Testis (tissue), 3 donors: Measurements from ENCODE around the gene PPA2. TPM values are rescaled to one million over a fixed set of nuclear protein-coding genes. Genes with fewer than 3 reads are reported as not detected.

Experiments
- DNase-seq: peaks from one replicate; pipeline ENCODE4 v3.0.0-alpha.2; 2019
- H3K27ac ChIP-seq, 2 donors: fragments of 200-600 bp; sonication (generic); one replicate each; pipeline ENCODE4 v1.5.1; 2019
- H3K27me3 ChIP-seq: fragments of 200-600 bp; sonication (generic); one replicate; pipeline ENCODE4 v1.5.1; 2019
- H3K36me3 ChIP-seq: fragments of 200-600 bp; sonication (generic); one replicate; pipeline ENCODE4 v1.5.1; 2017; ENCODE audit warnings: low read depth; ENCODE audit errors: missing control alignments
- H3K4me1 ChIP-seq: fragments of 200-600 bp; sonication (generic); one replicate; pipeline ENCODE4 v1.5.1; 2019
- H3K4me3 ChIP-seq, 2 donors: fragments of 200-600 bp; sonication (generic); one replicate each; pipeline ENCODE4 v1.5.1; 2017 to 2019
- H3K9me3 ChIP-seq: fragments of 200-600 bp; sonication (generic); one replicate; pipeline ENCODE4 v1.5.1; 2017
- CTCF ChIP-seq, 3 experiments: fragments of 450-650 bp in 2 of 3; fragments of 200-600 bp in 1 of 3; sonication (generic) in 1 of 3; IDR thresholded peaks; one replicate each; pipeline ENCODE4 v1.5.1; 2016 to 2019; ENCODE audit warnings: antibody characterized with exemption in 3 of 3, mild to moderate bottlenecking in 2 of 3, moderate library complexity in 1 of 3
- POLR2A ChIP-seq: fragments of 450-650 bp; IDR thresholded peaks from one replicate; pipeline ENCODE4 v1.6.1; 2017; ENCODE audit warnings: antibody characterized with exemption, mild to moderate bottlenecking, moderate library complexity
- WGBS, 2 donors: methylation state at CpG; one replicate each; pipeline ENCODE4 v1.1.5; 2018; 5-methylcytosine and 5-hydroxymethylcytosine counted together
- intact Hi-C: fragments of 100-400 bp; cut with DNase I; formaldehyde crosslinking; loops from one replicate; pipeline ENCODE4 v1.15.1; 2023; ENCODE audit warnings: low total_unique reads
- polyA plus RNA-seq: library from polyadenylated mRNA; stranded (reverse); fragments of 350-450 nt; fragmentation: Illumina TruSeq; extraction: RNeasy Lipid Tissue Mini Kit (QIAGEN cat#74804); gene quantifications from one replicate; pipeline ENCODE4 v1.2.3, GENCODE V29; 2014; ENCODE audit warnings: low read depth, low replicate concordance; ENCODE audit not compliant: insufficient read depth
- total RNA-seq, 2 donors: library from RNA; depleted of rRNA; stranded (reverse); fragments of >200 nt; gene quantifications; one replicate each; pipeline ENCODE4 v1.2.3, GENCODE V29; 2016

The PPA2 gene
- total and polyA plus RNA-seq, 3 donors from 2014 or later: 40.6 to 71.3 (median 48.1) TPM

GRCh38 chr4:105437637-105438036 lies 36.2 kb downstream of the PPA2 start:
- no peak overlapping the region for H3K4me3 ChIP-seq
- no peak for TF ChIP-seq POLR2A
- no peak for TF ChIP-seq CTCF (IDR thresholded peaks at IDR 0.05)
- intact Hi-C loops: no loop called here
- no peaks in the 10 kb centered on the region for H3K27me3 ChIP-seq
- H3K27ac ChIP-seq: no peak overlapping the region
- WGBS, 2 donors: 95 to 97% methylated on average over 6 of the region's 6 CpGs
- DNase-seq: no peak
- H3K4me1 ChIP-seq: no peaks in the 10 kb centered on the region
- H3K9me3 ChIP-seq: no peaks in the 10 kb centered on the region
- H3K36me3 ChIP-seq: no peaks in the 10 kb centered on the region

GRCh38 chr4:105436414-105436813 lies 37.4 kb downstream of the PPA2 start:
- H3K4me3 ChIP-seq: no peak overlapping the region
- intact Hi-C loops: no loop called here
- H3K27ac ChIP-seq: no peak overlapping the region
- H3K9me3 ChIP-seq: no peaks in the 10 kb centered on the region
- H3K27me3 ChIP-seq: no peaks in the 10 kb centered on the region
- TF ChIP-seq CTCF (IDR thresholded peaks at IDR 0.05) (no peak), POLR2A (no peak)
- no peaks in the 10 kb centered on the region for H3K4me1 ChIP-seq
- no peaks in the 10 kb centered on the region for H3K36me3 ChIP-seq
- no peak for DNase-seq

GRCh38 chr4:105434940-105435339 lies 38.9 kb downstream of the PPA2 start:
- Histone ChIP-seq H3K4me3 (no peak overlapping the region), H3K36me3 (no peaks in the 10 kb centered on the region), H3K4me1 (no peaks in the 10 kb centered on the region), H3K27me3 (no peaks in the 10 kb centered on the region), H3K27ac (no peak overlapping the region), H3K9me3 (no peaks in the 10 kb centered on the region)
- TF ChIP-seq POLR2A (no peak), CTCF (IDR thresholded peaks at IDR 0.05) (no peak)
- intact Hi-C loops: no loop called here
- no peak for DNase-seq
- 95 to 97% methylated on average over 3 of the region's 3 CpGs for WGBS, 2 donors

- Histone ChIP-seq H3K27me3 (no peaks in the 10 kb centered on the region), H3K27ac (no peak overlapping the region), H3K36me3 (no peaks in the 10 kb centered on the region), H3K4me1 (no peaks in the 10 kb centered on the region), H3K9me3 (no peaks in the 10 kb centered on the region), H3K4me3 (no peak overlapping the region)
- TF ChIP-seq CTCF (IDR thresholded peaks at IDR 0.05) (no peak), POLR2A (no peak)
- 72 to 82% methylated on average over 3 of the region's 3 CpGs for WGBS, 2 donors
- intact Hi-C loops: no loop called here
- no peak for DNase-seq
Observed at GRCh38 chr4:105433421-105433820, 40.4 kb downstream of the PPA2 start.

GRCh38 chr4:105432438-105432837 lies 41.4 kb downstream of the PPA2 start:
- WGBS, 2 donors: 96 to 98% methylated on average over 4 of the region's 4 CpGs
- Histone ChIP-seq H3K27ac (no peak overlapping the region), H3K27me3 (no peaks in the 10 kb centered on the region), H3K4me3 (no peak overlapping the region), H3K4me1 (no peaks in the 10 kb centered on the region), H3K9me3 (no peaks in the 10 kb centered on the region), H3K36me3 (no peaks in the 10 kb centered on the region)
- TF ChIP-seq POLR2A: no peak
- no peak for TF ChIP-seq CTCF (IDR thresholded peaks at IDR 0.05)
- no peak for DNase-seq
- intact Hi-C loops: no loop called here
